Endothelial cell of umbilical vein (primary cell): ENCODE results near the gene RHD. TPM values are rescaled to one million over a fixed set of nuclear protein-coding genes. Genes with fewer than 3 reads are reported as not detected.

Experiments used
- BruUV-seq: library from RNA; stranded (reverse); fragments of 400-500 nt; replicated peaks from 2 replicates; lab custom pipeline; 2021; lab: Mats Ljungman, UMichigan
- CTCF ChIA-PET: fragments of 300-600, 350-600 bp; sonication (Branson Sonifier 250); formaldehyde crosslinking; loops from one replicate; lab custom pipeline; 2021; ENCODE audit warnings: antibody characterized with exemption, inconsistent platforms; lab: Charles Lee
- POLR2A ChIA-PET: fragments of 300-600, 350-600 bp; sonication (Branson Sonifier 250); formaldehyde crosslinking; loops from one replicate; lab custom pipeline; 2021; ENCODE audit warnings: antibody characterized with exemption, inconsistent platforms; lab: Charles Lee
- DNase-seq: peaks from one replicate; pipeline ENCODE4 v3.0.0-alpha.2; 2011; ENCODE audit warnings: low read depth, low spot score
- FAIRE-seq: peaks from 2 replicates; lab custom pipeline; 2011; peaks lifted over from hg19 to GRCh38; lab: Jason Lieb, UNC
- H2AFZ ChIP-seq: 2 replicates; pipeline ENCODE4 v1.6.0; 2012; ENCODE audit warnings: low read depth, low read length, control low read depth, inconsistent platforms
- H3K27ac ChIP-seq: 2 replicates; pipeline ENCODE4 v1.5.1; 2011; ENCODE audit warnings: low read depth, mild to moderate bottlenecking, control low read depth, low read length, moderate library complexity; ENCODE audit not compliant: insufficient read depth
- H3K27me3 ChIP-seq, 2 experiments: 2 replicates each; pipeline versions ENCODE4 v1.6.0 to v1.6.1; 2011; ENCODE audit warnings: low read length in 2 of 2, mixed read lengths in 1 of 2; ENCODE audit not compliant: control insufficient read depth in 2 of 2, insufficient read depth in 2 of 2
- H3K36me3 ChIP-seq, 2 experiments: 2 replicates in 1 of 2; 3 replicates in 1 of 2; pipeline ENCODE4 v1.5.1; 2011; ENCODE audit warnings: low read length in 2 of 2, mild to moderate bottlenecking in 1 of 2, moderate library complexity in 1 of 2; ENCODE audit not compliant: control insufficient read depth in 2 of 2, insufficient read depth in 2 of 2; ENCODE audit errors: extremely low read depth in 1 of 2
- H3K4me1 ChIP-seq: 3 replicates; pipeline ENCODE4 v1.5.1; 2011; ENCODE audit warnings: mild to moderate bottlenecking, low read length; ENCODE audit not compliant: control insufficient read depth, insufficient read depth; ENCODE audit errors: extremely low read depth
- H3K4me2 ChIP-seq: 2 replicates; pipeline ENCODE4 v1.6.1; 2011; ENCODE audit warnings: low read length, control low read depth, mixed read lengths; ENCODE audit not compliant: insufficient read depth
- H3K4me3 ChIP-seq, 3 experiments: fragments of 200-600 bp in 1 of 3; sonication (generic), shearing (Covaris generic) in 1 of 3; replicated peaks in 1 of 3; 2 replicates each; pipeline ENCODE4 v1.5.1; 2011 to 2016; ENCODE audit warnings: control low read depth in 3 of 3, low read length in 3 of 3, mild to moderate bottlenecking in 2 of 3, inconsistent platforms in 1 of 3, low read depth in 1 of 3, moderate library complexity in 1 of 3; ENCODE audit not compliant: insufficient read depth in 1 of 3
- H3K79me2 ChIP-seq: 2 replicates; pipeline ENCODE4 v1.6.0; 2012; ENCODE audit warnings: low read length, inconsistent platforms; ENCODE audit not compliant: control insufficient read depth, insufficient read depth
- H3K9ac ChIP-seq: replicated peaks from 2 replicates; pipeline ENCODE3; 2011; ENCODE audit warnings: low read length, control low read depth; ENCODE audit not compliant: insufficient read depth; ENCODE audit errors: extremely low read depth
- H3K9me1 ChIP-seq: replicated peaks from 3 replicates; pipeline ENCODE4 v1.6.0; 2011; ENCODE audit warnings: mild to moderate bottlenecking, low read length; ENCODE audit not compliant: control insufficient read depth, insufficient read depth; ENCODE audit errors: extremely low read depth
- H3K9me3 ChIP-seq: replicated peaks from 2 replicates; pipeline ENCODE4 v1.5.1; 2012; ENCODE audit warnings: low read length, inconsistent platforms; ENCODE audit not compliant: control insufficient read depth, insufficient read depth
- H4K20me1 ChIP-seq: replicated peaks from 2 replicates; pipeline ENCODE3; 2011; ENCODE audit warnings: mild to moderate bottlenecking, low read length; ENCODE audit not compliant: control insufficient read depth, insufficient read depth; ENCODE audit errors: extremely low read depth
- CTCF ChIP-seq, 2 donors: IDR thresholded peaks; 1 replicate in 1 of 2; 2 replicates in 1 of 2; pipeline ENCODE4 v1.5.1; 2011; ENCODE audit warnings: low read length in 2 of 2, mild to moderate bottlenecking in 2 of 2, moderate library complexity in 2 of 2, control low read depth in 1 of 2, inconsistent platforms in 1 of 2, low read depth in 1 of 2; ENCODE audit not compliant: insufficient read depth in 1 of 2; ENCODE audit errors: extremely low read depth in 1 of 2
- EZH2 ChIP-seq: IDR thresholded peaks from 2 replicates; pipeline ENCODE4 v1.6.1; 2012; ENCODE audit warnings: borderline replicate concordance, low read depth, mild to moderate bottlenecking, moderate library complexity, low read length, inconsistent platforms; ENCODE audit not compliant: severe bottlenecking
- FOS ChIP-seq: IDR thresholded peaks from 2 replicates; pipeline ENCODE4 v1.6.1; 2011; ENCODE audit warnings: mild to moderate bottlenecking, low read length, moderate library complexity, borderline replicate concordance; ENCODE audit not compliant: insufficient read depth
- GATA2 ChIP-seq: IDR thresholded peaks from 2 replicates; pipeline ENCODE4 v1.7.0; 2011; ENCODE audit warnings: low read depth, mild to moderate bottlenecking, moderate library complexity, mixed read lengths, low read length; ENCODE audit not compliant: insufficient read length, insufficient read depth
- JUN ChIP-seq: IDR thresholded peaks from 2 replicates; pipeline ENCODE4 v1.6.1; 2011; ENCODE audit warnings: borderline replicate concordance, low read depth; ENCODE audit not compliant: insufficient read length, insufficient read depth
- MAX ChIP-seq: IDR thresholded peaks from 2 replicates; pipeline ENCODE4 v1.6.1; 2011; ENCODE audit not compliant: insufficient read depth, insufficient read length
- MYC ChIP-seq: IDR thresholded peaks from one replicate; pipeline ENCODE4 v1.6.1; 2011; ENCODE audit warnings: mild to moderate bottlenecking, low read depth, low read length
- POLR2A ChIP-seq: IDR thresholded peaks from 2 replicates; pipeline ENCODE4 v1.6.1; 2012; ENCODE audit warnings: low read depth, mild to moderate bottlenecking, control low read depth, low read length
- POLR2AphosphoS5 ChIP-seq: IDR thresholded peaks from 2 replicates; pipeline ENCODE4 v1.6.1; 2012; ENCODE audit warnings: low read depth, mild to moderate bottlenecking, control low read depth, low read length, moderate library complexity; ENCODE audit not compliant: insufficient read depth
- dilution Hi-C: fragments of 300-500 bp; cut with MboI; formaldehyde crosslinking; loops from one replicate; pipeline ENCODE4 v1.15.0; 2019; ENCODE audit warnings: low sequenced_read_pairs; ENCODE audit not compliant: extremely low pct_ligation_motif_present
- intact Hi-C: fragments of 100-400 bp; cut with micrococcal nuclease; formaldehyde crosslinking; loops from one replicate; pipeline ENCODE4 v1.10.0; 2022
- polyA plus RNA-seq, 4 experiments: library from polyadenylated mRNA; depleted of rRNA in 3 of 4; stranded (reverse) in 3 of 4; unstranded in 1 of 4; fragments of >200 nt; gene quantifications; 2 replicates each; pipeline versions ENCODE4 v1.2.1 to v1.2.3, GENCODE V29; 2011 to 2012; ENCODE audit warnings: missing spikeins in 1 of 4
- total RNA-seq: library from RNA; stranded (reverse); gene quantifications from 2 replicates; pipeline ENCODE4 v1.2.3, GENCODE V29; 2021

RHD gene
- total and polyA plus RNA-seq, 2 donors (not counting 3 experiments of a cell fraction or from before 2014, with no cell fraction given) = not detected

DNA sequence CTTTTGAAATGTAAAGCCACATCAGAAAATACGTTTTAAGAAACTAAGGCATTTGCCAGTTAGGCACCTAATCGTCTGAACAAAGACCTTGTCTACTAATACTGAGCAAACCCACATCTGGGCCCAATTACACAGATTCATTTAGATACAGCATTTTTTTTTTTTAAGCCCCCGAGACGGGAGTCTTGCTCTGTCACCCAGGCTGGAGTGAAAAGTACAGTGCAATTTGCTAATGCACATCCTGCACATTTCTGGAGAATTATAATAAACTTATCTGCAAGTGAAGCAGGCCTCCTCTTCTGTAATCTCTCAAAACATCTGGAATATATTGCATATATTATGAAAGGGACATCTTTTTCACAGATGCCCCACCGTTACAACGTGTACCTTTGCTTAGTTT, 28.4 kb upstream of the RHD start:
- H3K4me1 ChIP-seq = peaks cover 34% of the 10 kb centered on the region
- H3K9ac ChIP-seq = no peak overlapping the region
- FAIRE-seq = no peak
- no peak overlapping the region for H3K4me3 ChIP-seq
- no peaks in the 10 kb centered on the region for H3K9me3 ChIP-seq
- H3K9me1 ChIP-seq = no peaks in the 10 kb centered on the region
- dilution Hi-C loops = no loop called here
- intact Hi-C loops = no loop called here
- no peak for DNase-seq
- no peak overlapping the region for H3K4me2 ChIP-seq
- H3K27me3 ChIP-seq = no peaks in the 10 kb centered on the region
- peaks cover 38% of the 10 kb centered on the region for H3K79me2 ChIP-seq
- ChIA-PET CTCF (no interaction called here), POLR2A (no interaction called here)
- no TSS peak for BruUV-seq
- H3K27ac ChIP-seq = no peak overlapping the region
- peaks cover 15% of the 10 kb centered on the region for H4K20me1 ChIP-seq
- no peak overlapping the region for H2AFZ ChIP-seq
- TF ChIP-seq MAX = no peak
- TF ChIP-seq MYC = no peak
- TF ChIP-seq POLR2A = no peak
- TF ChIP-seq POLR2AphosphoS5 = no peak
- no peak for TF ChIP-seq EZH2
- TF ChIP-seq FOS = no peak
- no peak for TF ChIP-seq CTCF (IDR thresholded peaks at IDR 0.05; ENCODE audit: extremely low read depth in 1 of 2, insufficient read depth in 1 of 2, low read depth in 1 of 2, low read length in 2 of 2)
- no peak for TF ChIP-seq JUN
- no peak for TF ChIP-seq GATA2
- H3K36me3 ChIP-seq = peaks cover 7 to 28% of the 10 kb centered on the region in 2 experiments
